Measurements from ENCODE around the gene RAB40C.

DNA sequence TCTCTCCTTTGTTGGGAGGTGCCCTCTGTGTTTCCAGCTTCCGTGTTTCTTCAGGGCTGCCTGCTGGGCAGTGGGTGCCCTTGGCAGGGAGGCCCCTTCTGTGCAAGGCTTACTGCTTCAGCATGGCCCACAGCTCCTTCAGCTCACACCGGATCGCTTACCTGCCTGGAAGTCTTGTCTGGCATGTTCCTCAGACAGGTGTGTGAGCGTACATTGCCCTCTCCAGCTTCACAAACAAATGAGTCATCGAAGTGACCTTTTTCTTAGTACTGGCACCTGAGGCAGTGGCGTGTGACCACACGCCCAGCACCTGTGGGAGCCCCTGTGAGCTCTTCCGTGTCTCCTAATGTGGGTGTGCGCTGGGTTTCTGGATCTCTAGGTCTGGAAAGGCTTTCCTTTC is 3.5 kb downstream of the RAB40C start:
- TF ChIP-seq, protein P1, sequence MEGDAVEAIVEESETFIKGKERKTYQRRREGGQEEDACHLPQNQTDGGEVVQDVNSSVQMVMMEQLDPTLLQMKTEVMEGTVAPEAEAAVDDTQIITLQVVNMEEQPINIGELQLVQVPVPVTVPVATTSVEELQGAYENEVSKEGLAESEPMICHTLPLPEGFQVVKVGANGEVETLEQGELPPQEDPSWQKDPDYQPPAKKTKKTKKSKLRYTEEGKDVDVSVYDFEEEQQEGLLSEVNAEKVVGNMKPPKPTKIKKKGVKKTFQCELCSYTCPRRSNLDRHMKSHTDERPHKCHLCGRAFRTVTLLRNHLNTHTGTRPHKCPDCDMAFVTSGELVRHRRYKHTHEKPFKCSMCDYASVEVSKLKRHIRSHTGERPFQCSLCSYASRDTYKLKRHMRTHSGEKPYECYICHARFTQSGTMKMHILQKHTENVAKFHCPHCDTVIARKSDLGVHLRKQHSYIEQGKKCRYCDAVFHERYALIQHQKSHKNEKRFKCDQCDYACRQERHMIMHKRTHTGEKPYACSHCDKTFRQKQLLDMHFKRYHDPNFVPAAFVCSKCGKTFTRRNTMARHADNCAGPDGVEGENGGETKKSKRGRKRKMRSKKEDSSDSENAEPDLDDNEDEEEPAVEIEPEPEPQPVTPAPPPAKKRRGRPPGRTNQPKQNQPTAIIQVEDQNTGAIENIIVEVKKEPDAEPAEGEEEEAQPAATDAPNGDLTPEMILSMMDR (optimal IDR thresholded peaks at IDR 0.05 in 1 of 3, IDR thresholded peaks at IDR 0.05 in 1 of 3, conservative IDR thresholded peaks at IDR 0.05 in 1 of 3; ENCODE audit: extremely low read depth in 1 of 3, insufficient read depth in 2 of 3, low read length in 3 of 3), result no peak
- TF ChIP-seq EZH2 (IDR thresholded peaks at IDR 0.05; ENCODE audit: low read length), result no peak

Measured in keratinocyte (primary cell).